ENCODE measurements around the gene KNOP1.

KNOP1 gene

GRCh38 chr16:19708296-19709205, 9.5 kb downstream of the KNOP1 start:
- Histone ChIP-seq H3K4me1 (ENCODE audit: control insufficient read depth in 5 of 5, insufficient read depth in 5 of 5, low read length in 5 of 5) (peaks cover 8 to 62% (median 31%) of the 10 kb centered on the region in 5 donors), H3K4me3 (ENCODE audit: low read depth in 1 of 5, low read length in 5 of 5) (no peak overlapping the region), H3K9ac (ENCODE audit: low read length in 5 of 5) (no peak overlapping the region), H3K27me3 (ENCODE audit: control insufficient read depth in 5 of 5, insufficient read depth in 4 of 5, low read length in 5 of 5) (no peaks in the 10 kb centered on the region), H3K27ac (ENCODE audit: low read depth, low read length) (no peak overlapping the region), H3K9me3 (ENCODE audit: control insufficient read depth in 5 of 5, low read length in 5 of 5) (no peaks in the 10 kb centered on the region), H3K36me3 (ENCODE audit: control insufficient read depth in 5 of 5, insufficient read depth in 5 of 5, low read length in 5 of 5) (peaks cover 0 to 58% (median 47%) of the 10 kb centered on the region in 5 donors)

- Histone ChIP-seq H3K4me1 (ENCODE audit: control insufficient read depth in 5 of 5, insufficient read depth in 5 of 5, low read length in 5 of 5) (peaks cover 8 to 66% (median 34%) of the 10 kb centered on the region in 5 donors), H3K9ac (ENCODE audit: low read length in 5 of 5) (no peak overlapping the region), H3K27me3 (ENCODE audit: control insufficient read depth in 5 of 5, insufficient read depth in 4 of 5, low read length in 5 of 5) (no peaks in the 10 kb centered on the region), H3K4me3 (ENCODE audit: low read depth in 1 of 5, low read length in 5 of 5) (no peak overlapping the region), H3K9me3 (ENCODE audit: control insufficient read depth in 5 of 5, low read length in 5 of 5) (no peaks in the 10 kb centered on the region), H3K27ac (ENCODE audit: low read depth, low read length) (no peak overlapping the region), H3K36me3 (ENCODE audit: control insufficient read depth in 5 of 5, insufficient read depth in 5 of 5, low read length in 5 of 5) (peaks cover 0 to 57% (median 49%) of the 10 kb centered on the region in 5 donors)
These were observed 10.3 kb downstream of the KNOP1 start for GRCh38 chr16:19707569-19708295.

GRCh38 chr16:19706846-19707245, 11.2 kb downstream of the KNOP1 start:
- Histone ChIP-seq H3K4me1 (ENCODE audit: control insufficient read depth in 5 of 5, insufficient read depth in 5 of 5, low read length in 5 of 5) (peaks cover 8 to 67% (median 34%) of the 10 kb centered on the region in 5 donors), H3K9me3 (ENCODE audit: control insufficient read depth in 5 of 5, low read length in 5 of 5) (no peaks in the 10 kb centered on the region), H3K27me3 (ENCODE audit: control insufficient read depth in 5 of 5, insufficient read depth in 4 of 5, low read length in 5 of 5) (no peaks in the 10 kb centered on the region), H3K4me3 (ENCODE audit: low read depth in 1 of 5, low read length in 5 of 5) (no peak overlapping the region), H3K36me3 (ENCODE audit: control insufficient read depth in 5 of 5, insufficient read depth in 5 of 5, low read length in 5 of 5) (peaks cover 0 to 56% (median 46%) of the 10 kb centered on the region in 5 donors), H3K9ac (ENCODE audit: low read length in 5 of 5) (no peak overlapping the region), H3K27ac (ENCODE audit: low read depth, low read length) (no peak overlapping the region)

GRCh38 chr16:19705843-19706242, 12.2 kb downstream of the KNOP1 start:
- Histone ChIP-seq H3K36me3 (ENCODE audit: control insufficient read depth in 5 of 5, insufficient read depth in 5 of 5, low read length in 5 of 5) (peaks cover 4 to 61% (median 41%) of the 10 kb centered on the region in 5 donors), H3K27me3 (ENCODE audit: control insufficient read depth in 5 of 5, insufficient read depth in 4 of 5, low read length in 5 of 5) (no peaks in the 10 kb centered on the region), H3K9me3 (ENCODE audit: control insufficient read depth in 5 of 5, low read length in 5 of 5) (no peaks in the 10 kb centered on the region), H3K4me1 (ENCODE audit: control insufficient read depth in 5 of 5, insufficient read depth in 5 of 5, low read length in 5 of 5) (peaks cover 8 to 63% (median 34%) of the 10 kb centered on the region in 5 donors), H3K4me3 (ENCODE audit: low read depth in 1 of 5, low read length in 5 of 5) (no peak overlapping the region), H3K27ac (ENCODE audit: low read depth, low read length) (peak overlapping the region; percentile 86), H3K9ac (ENCODE audit: low read length in 5 of 5) (no peak overlapping the region)

GRCh38 chr16:19705146-19705501, 12.9 kb downstream of the KNOP1 start:
- Histone ChIP-seq H3K27ac (ENCODE audit: low read depth, low read length) (peak overlapping the region; percentile 86), H3K27me3 (ENCODE audit: control insufficient read depth in 5 of 5, insufficient read depth in 4 of 5, low read length in 5 of 5) (no peaks in the 10 kb centered on the region), H3K36me3 (ENCODE audit: control insufficient read depth in 5 of 5, insufficient read depth in 5 of 5, low read length in 5 of 5) (peaks cover 5 to 57% (median 41%) of the 10 kb centered on the region in 5 donors), H3K4me3 (ENCODE audit: low read depth in 1 of 5, low read length in 5 of 5) (no peak overlapping the region), H3K4me1 (ENCODE audit: control insufficient read depth in 5 of 5, insufficient read depth in 5 of 5, low read length in 5 of 5) (peaks cover 8 to 63% (median 42%) of the 10 kb centered on the region in 5 donors), H3K9ac (ENCODE audit: low read length in 5 of 5) (no peak overlapping the region), H3K9me3 (ENCODE audit: control insufficient read depth in 5 of 5, low read length in 5 of 5) (no peaks in the 10 kb centered on the region)

GRCh38 chr16:19704321-19705145, 13.5 kb downstream of the KNOP1 start:
- Histone ChIP-seq H3K4me1 (ENCODE audit: control insufficient read depth in 5 of 5, insufficient read depth in 5 of 5, low read length in 5 of 5) (peaks cover 8 to 61% (median 40%) of the 10 kb centered on the region in 5 donors), H3K9me3 (ENCODE audit: control insufficient read depth in 5 of 5, low read length in 5 of 5) (no peaks in the 10 kb centered on the region), H3K27ac (ENCODE audit: low read depth, low read length) (peak overlapping the region; percentile 86), H3K36me3 (ENCODE audit: control insufficient read depth in 5 of 5, insufficient read depth in 5 of 5, low read length in 5 of 5) (peaks cover 5 to 56% (median 37%) of the 10 kb centered on the region in 5 donors), H3K9ac (ENCODE audit: low read length in 5 of 5) (peak overlapping the region in 2 of 5 donors; percentile 38 to 39), H3K4me3 (ENCODE audit: low read depth in 1 of 5, low read length in 5 of 5) (peak overlapping the region in 1 of 5 donors; percentile 26), H3K27me3 (ENCODE audit: control insufficient read depth in 5 of 5, insufficient read depth in 4 of 5, low read length in 5 of 5) (no peaks in the 10 kb centered on the region)

- Histone ChIP-seq H3K27ac (ENCODE audit: low read depth, low read length) (peak overlapping the region; percentile 86), H3K4me1 (ENCODE audit: control insufficient read depth in 5 of 5, insufficient read depth in 5 of 5, low read length in 5 of 5) (peaks cover 11 to 62% (median 43%) of the 10 kb centered on the region in 5 donors), H3K9me3 (ENCODE audit: control insufficient read depth in 5 of 5, low read length in 5 of 5) (no peaks in the 10 kb centered on the region), H3K9ac (ENCODE audit: low read length in 5 of 5) (no peak overlapping the region), H3K36me3 (ENCODE audit: control insufficient read depth in 5 of 5, insufficient read depth in 5 of 5, low read length in 5 of 5) (peaks cover 5 to 58% (median 31%) of the 10 kb centered on the region in 5 donors), H3K27me3 (ENCODE audit: control insufficient read depth in 5 of 5, insufficient read depth in 4 of 5, low read length in 5 of 5) (no peaks in the 10 kb centered on the region), H3K4me3 (ENCODE audit: low read depth in 1 of 5, low read length in 5 of 5) (no peak overlapping the region)
These were observed 14.7 kb downstream of the KNOP1 start for GRCh38 chr16:19703172-19703889.

- Histone ChIP-seq H3K36me3 (ENCODE audit: control insufficient read depth in 5 of 5, insufficient read depth in 5 of 5, low read length in 5 of 5) (peaks cover 5 to 49% (median 28%) of the 10 kb centered on the region in 5 donors), H3K4me1 (ENCODE audit: control insufficient read depth in 5 of 5, insufficient read depth in 5 of 5, low read length in 5 of 5) (peaks cover 17 to 80% (median 65%) of the 10 kb centered on the region in 5 donors), H3K9ac (ENCODE audit: low read length in 5 of 5) (no peak overlapping the region), H3K27ac (ENCODE audit: low read depth, low read length) (peak overlapping the region; percentile 0), H3K27me3 (ENCODE audit: control insufficient read depth in 5 of 5, insufficient read depth in 4 of 5, low read length in 5 of 5) (no peaks in the 10 kb centered on the region), H3K9me3 (ENCODE audit: control insufficient read depth in 5 of 5, low read length in 5 of 5) (no peaks in the 10 kb centered on the region), H3K4me3 (ENCODE audit: low read depth in 1 of 5, low read length in 5 of 5) (no peak overlapping the region)
These were observed 16.9 kb downstream of the KNOP1 start for GRCh38 chr16:19701091-19701490.

- Histone ChIP-seq H3K4me1 (ENCODE audit: control insufficient read depth in 5 of 5, insufficient read depth in 5 of 5, low read length in 5 of 5) (peaks cover 17 to 79% (median 64%) of the 10 kb centered on the region in 5 donors), H3K27me3 (ENCODE audit: control insufficient read depth in 5 of 5, insufficient read depth in 4 of 5, low read length in 5 of 5) (no peaks in the 10 kb centered on the region), H3K27ac (ENCODE audit: low read depth, low read length) (peak overlapping the region; percentile 0), H3K9ac (ENCODE audit: low read length in 5 of 5) (no peak overlapping the region), H3K9me3 (ENCODE audit: control insufficient read depth in 5 of 5, low read length in 5 of 5) (no peaks in the 10 kb centered on the region), H3K4me3 (ENCODE audit: low read depth in 1 of 5, low read length in 5 of 5) (no peak overlapping the region), H3K36me3 (ENCODE audit: control insufficient read depth in 5 of 5, insufficient read depth in 5 of 5, low read length in 5 of 5) (peaks cover 5 to 49% (median 22%) of the 10 kb centered on the region in 5 donors)
These were observed 17.7 kb downstream of the KNOP1 start for GRCh38 chr16:19700319-19700781.
